Fibroblast of lung (primary cell): ENCODE measurements around the gene COA4. TPM values are rescaled to one million over a fixed set of nuclear protein-coding genes. Genes with fewer than 3 reads are reported as not detected.

Source experiments
- DNase-seq, 2 donors: peaks; one replicate each; pipeline versions ENCODE4 v3.0.0 to v3.0.0-alpha.2; 2010; ENCODE audit warnings: low read depth in 2 of 2
- H2AFZ ChIP-seq: 2 replicates; pipeline ENCODE4 v1.5.1; 2012; ENCODE audit warnings: low read length, control low read depth, inconsistent platforms
- H3K27ac ChIP-seq: 2 replicates; pipeline ENCODE4 v1.5.1; 2011; ENCODE audit warnings: low read length, control low read depth; ENCODE audit not compliant: insufficient read depth
- H3K27me3 ChIP-seq: 2 replicates; pipeline ENCODE4 v1.5.1; 2011; ENCODE audit warnings: mild to moderate bottlenecking, low read length; ENCODE audit not compliant: control insufficient read depth, insufficient read depth
- H3K36me3 ChIP-seq: 2 replicates; pipeline ENCODE4 v1.5.1; 2011; ENCODE audit warnings: low read length; ENCODE audit not compliant: control insufficient read depth, insufficient read depth
- H3K4me1 ChIP-seq: 2 replicates; pipeline ENCODE4 v1.5.1; 2011; ENCODE audit warnings: low read length; ENCODE audit not compliant: control insufficient read depth, insufficient read depth; ENCODE audit errors: extremely low read depth
- H3K4me2 ChIP-seq: 2 replicates; pipeline ENCODE4 v1.5.1; 2011; ENCODE audit warnings: low read length, control low read depth; ENCODE audit not compliant: insufficient read depth; ENCODE audit errors: extremely low read depth
- H3K4me3 ChIP-seq, 4 experiments: fragments of 200-600 bp in 1 of 4; sonication (generic) in 1 of 4; replicated peaks in 1 of 4; 2 replicates each; pipeline ENCODE4 v1.5.1; 2011 to 2016; ENCODE audit warnings: low read length in 4 of 4, low read depth in 3 of 4, mild to moderate bottlenecking in 3 of 4, control low read depth in 2 of 4, inconsistent platforms in 1 of 4, mixed read lengths in 1 of 4; ENCODE audit not compliant: insufficient read depth in 1 of 4; ENCODE audit errors: control extremely low read depth in 1 of 4
- H3K79me2 ChIP-seq: 2 replicates; pipeline ENCODE4 v1.5.1; 2012; ENCODE audit warnings: mild to moderate bottlenecking, low read length, inconsistent platforms; ENCODE audit not compliant: control insufficient read depth, insufficient read depth
- H3K9ac ChIP-seq: 2 replicates; pipeline ENCODE4 v1.5.1; 2011; ENCODE audit warnings: mild to moderate bottlenecking, low read length, control low read depth; ENCODE audit not compliant: insufficient read depth
- H3K9me3 ChIP-seq: 2 replicates; pipeline ENCODE4 v1.5.1; 2012; ENCODE audit warnings: low read depth, low read length; ENCODE audit not compliant: control insufficient read depth, insufficient read depth
- H4K20me1 ChIP-seq: 2 replicates; pipeline ENCODE4 v1.5.1; 2011; ENCODE audit warnings: low read length; ENCODE audit not compliant: control insufficient read depth, insufficient read depth; ENCODE audit errors: extremely low read depth
- EZH2 ChIP-seq: IDR thresholded peaks from 2 replicates; pipeline ENCODE4 v1.5.1; 2012; ENCODE audit warnings: low read length, control low read depth, mild to moderate bottlenecking; ENCODE audit errors: missing control alignments
- polyA plus RNA-seq, 2 donors: library from polyadenylated mRNA; depleted of rRNA in 1 of 2; stranded (reverse) in 1 of 2; unstranded in 1 of 2; fragments of >200 nt; gene quantifications; 2 replicates each; pipeline ENCODE4 v1.2.1, GENCODE V29; 2011 to 2012; ENCODE audit warnings: missing spikeins in 1 of 2
- total RNA-seq: library from RNA; depleted of rRNA; stranded (reverse); fragments of >200 nt; gene quantifications from 2 replicates; pipeline ENCODE4 v1.2.1, GENCODE V29; 2014
- TF ChIP-seq, protein P1 (sequence below), 2 donors: IDR thresholded peaks in 1 of 2; conservative IDR thresholded peaks in 1 of 2; 1 replicate in 1 of 2; 2 replicates in 1 of 2; pipeline ENCODE4 v1.5.1; 2011 to 2012; ENCODE audit warnings: low read length in 2 of 2, control low read depth in 1 of 2, inconsistent platforms in 1 of 2, low read depth in 1 of 2, mild to moderate bottlenecking in 1 of 2

The COA4 gene
- total and polyA plus RNA-seq, 2 donors (not counting 1 experiment from before 2014, with no cell fraction given), result 56.2 to 64.7 TPM

- no peaks in the 10 kb centered on the region for H3K27me3 ChIP-seq
- no peaks in the 10 kb centered on the region for H3K9me3 ChIP-seq
- H3K27ac ChIP-seq, result no peak overlapping the region
- no peak overlapping the region for H3K4me2 ChIP-seq
- H3K9ac ChIP-seq, result no peak overlapping the region
- no peak overlapping the region for H3K4me3 ChIP-seq
- peaks cover 28% of the 10 kb centered on the region for H3K79me2 ChIP-seq
- H3K36me3 ChIP-seq, result peaks cover 3% of the 10 kb centered on the region
- H4K20me1 ChIP-seq, result no peaks in the 10 kb centered on the region
- TF ChIP-seq EZH2, result no peak
- TF ChIP-seq, protein P1, sequence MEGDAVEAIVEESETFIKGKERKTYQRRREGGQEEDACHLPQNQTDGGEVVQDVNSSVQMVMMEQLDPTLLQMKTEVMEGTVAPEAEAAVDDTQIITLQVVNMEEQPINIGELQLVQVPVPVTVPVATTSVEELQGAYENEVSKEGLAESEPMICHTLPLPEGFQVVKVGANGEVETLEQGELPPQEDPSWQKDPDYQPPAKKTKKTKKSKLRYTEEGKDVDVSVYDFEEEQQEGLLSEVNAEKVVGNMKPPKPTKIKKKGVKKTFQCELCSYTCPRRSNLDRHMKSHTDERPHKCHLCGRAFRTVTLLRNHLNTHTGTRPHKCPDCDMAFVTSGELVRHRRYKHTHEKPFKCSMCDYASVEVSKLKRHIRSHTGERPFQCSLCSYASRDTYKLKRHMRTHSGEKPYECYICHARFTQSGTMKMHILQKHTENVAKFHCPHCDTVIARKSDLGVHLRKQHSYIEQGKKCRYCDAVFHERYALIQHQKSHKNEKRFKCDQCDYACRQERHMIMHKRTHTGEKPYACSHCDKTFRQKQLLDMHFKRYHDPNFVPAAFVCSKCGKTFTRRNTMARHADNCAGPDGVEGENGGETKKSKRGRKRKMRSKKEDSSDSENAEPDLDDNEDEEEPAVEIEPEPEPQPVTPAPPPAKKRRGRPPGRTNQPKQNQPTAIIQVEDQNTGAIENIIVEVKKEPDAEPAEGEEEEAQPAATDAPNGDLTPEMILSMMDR (conservative IDR thresholded peaks at IDR 0.05 in 1 of 2, IDR thresholded peaks at IDR 0.05 in 1 of 2; ENCODE audit: low read depth in 1 of 2, low read length in 2 of 2), result no peak
- peaks cover 6% of the 10 kb centered on the region for H3K4me1 ChIP-seq
- no peak overlapping the region for H2AFZ ChIP-seq
- no peak for DNase-seq
Measured at GRCh38 chr11:73878771-73879170, 2.1 kb upstream of the COA4 start.

DNA sequence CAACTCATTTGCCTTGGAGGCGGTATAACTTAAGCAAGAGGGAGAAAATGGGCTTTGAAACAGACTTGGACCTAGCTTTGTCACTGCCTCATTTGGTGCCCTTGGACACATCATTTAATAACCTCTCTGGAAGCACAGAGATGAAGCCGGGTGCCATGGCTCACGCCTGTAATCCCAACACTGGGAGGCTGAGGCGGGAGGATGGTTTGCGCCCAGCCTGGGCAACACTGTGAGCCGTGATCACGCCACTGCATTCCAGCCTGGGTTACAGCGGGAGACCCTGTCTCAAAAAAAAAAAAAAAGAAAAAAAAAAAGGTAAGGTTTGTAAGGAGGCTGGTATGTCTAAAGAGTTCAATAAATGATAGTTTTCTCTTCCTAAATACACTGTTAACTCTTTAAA is 806 bp downstream of the COA4 start:
- no peak overlapping the region for H2AFZ ChIP-seq

DNA sequence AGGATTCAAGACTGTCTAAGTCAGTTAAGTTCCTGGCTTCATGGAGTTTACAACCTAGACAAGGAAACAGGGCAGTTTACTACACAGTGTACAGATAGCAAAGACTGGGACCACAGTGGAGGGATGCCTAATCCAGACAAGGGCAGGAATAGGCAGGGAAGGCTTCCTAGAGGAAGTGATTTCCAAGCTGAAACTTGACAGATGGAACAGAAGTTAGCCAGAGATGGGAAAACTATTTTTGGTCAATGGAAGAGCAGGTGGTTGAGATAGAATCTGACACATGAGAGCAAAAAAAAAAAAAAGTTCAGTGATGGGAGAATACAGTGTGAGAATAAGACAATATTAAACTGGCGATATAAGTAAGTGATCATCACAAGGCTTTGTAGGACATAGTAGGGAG is 1.3 kb downstream of the COA4 start:
- H3K9me3 ChIP-seq, result no peaks in the 10 kb centered on the region

More for the DNA sequence above, 806 bp downstream of the COA4 start:
- H4K20me1 ChIP-seq, result no peaks in the 10 kb centered on the region
- peaks cover 12% of the 10 kb centered on the region for H3K36me3 ChIP-seq
- H3K4me1 ChIP-seq, result peaks cover 6% of the 10 kb centered on the region
- peak overlapping the region; percentile 47 to 99 (median 83) for H3K4me3 ChIP-seq
- peak overlapping the region; percentile 74 for H3K9ac ChIP-seq
- DNase-seq, result no peak
- H3K4me2 ChIP-seq, result peak overlapping the region; percentile 90
- H3K9me3 ChIP-seq, result no peaks in the 10 kb centered on the region
- H3K27me3 ChIP-seq, result no peaks in the 10 kb centered on the region
- peak overlapping the region; percentile 86 for H3K27ac ChIP-seq
- no peak for TF ChIP-seq EZH2
- TF ChIP-seq, protein P1 (conservative IDR thresholded peaks at IDR 0.05 in 1 of 2, IDR thresholded peaks at IDR 0.05 in 1 of 2; ENCODE audit: low read depth in 1 of 2, low read length in 2 of 2), result no peak
- peaks cover 30% of the 10 kb centered on the region for H3K79me2 ChIP-seq

More for the DNA sequence above, 1.3 kb downstream of the COA4 start:
- Histone ChIP-seq H3K9ac (no peak overlapping the region), H3K79me2 (peaks cover 30% of the 10 kb centered on the region), H3K4me1 (peaks cover 6% of the 10 kb centered on the region), H3K27ac (peak overlapping the region; percentile 86), H3K27me3 (no peaks in the 10 kb centered on the region), H3K4me3 (peak overlapping the region; percentile 47 to 99 (median 83)), H3K4me2 (peak overlapping the region; percentile 90), H4K20me1 (no peaks in the 10 kb centered on the region), H3K36me3 (peaks cover 12% of the 10 kb centered on the region), H2AFZ (no peak overlapping the region)
- no peak for DNase-seq
- TF ChIP-seq EZH2, result no peak
- TF ChIP-seq, protein P1 (conservative IDR thresholded peaks at IDR 0.05 in 1 of 2, IDR thresholded peaks at IDR 0.05 in 1 of 2; ENCODE audit: low read depth in 1 of 2, low read length in 2 of 2), result no peak
